HG03039 (cell line): ENCODE results near the gene KRTAP4-5.
"Not testable (repeated sequence)": the region's sequence is repeated elsewhere in the genome, so short reads cannot be mapped to it uniquely, and the experiment has no call there.

Experiments
- ATAC-seq: cut with Tn5 transposase; IDR thresholded peaks from one replicate; pipeline ENCODE4 v1.9.1; 2021; ENCODE audit warnings: mild to moderate bottlenecking, moderate library complexity; ENCODE audit not compliant: unreplicated experiment

KRTAP4-5 gene

DNA sequence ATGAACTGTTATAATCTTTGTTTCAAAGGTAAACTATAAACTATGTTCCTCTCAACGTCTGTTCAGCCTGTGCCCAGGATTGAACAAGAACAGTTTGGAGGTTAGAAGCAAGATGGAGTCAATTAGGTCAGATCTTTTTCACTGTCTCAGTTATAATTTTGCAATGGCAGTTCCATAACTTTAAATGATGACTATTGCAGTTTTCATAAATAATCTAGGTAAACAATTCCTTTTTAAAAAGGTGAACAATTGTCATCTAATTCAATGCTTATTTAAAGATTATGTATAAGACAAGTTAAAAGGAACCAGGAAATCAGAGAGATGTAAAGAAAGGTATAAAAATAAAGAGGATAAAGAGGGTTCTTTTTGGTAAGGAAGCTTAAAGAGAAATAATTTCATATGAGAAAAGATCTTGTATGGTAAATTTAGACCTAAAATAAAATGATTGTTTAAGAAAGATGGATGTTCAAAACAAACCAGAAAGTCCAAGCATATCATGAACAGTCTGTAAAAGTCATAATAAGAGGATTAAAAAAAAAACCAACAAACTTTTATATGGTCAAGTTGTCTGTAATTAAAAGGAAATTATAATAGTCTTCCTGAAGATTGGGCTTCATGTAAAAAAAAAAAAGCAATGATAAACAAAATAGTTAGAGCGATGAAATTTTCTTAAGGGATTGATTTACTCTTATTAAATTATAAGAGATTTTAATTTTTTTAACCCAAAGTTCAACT is 38.3 kb downstream of the KRTAP4-5 start:
- no peak for ATAC-seq

- ATAC-seq: not testable (repeated sequence)
These were observed 40.8 kb downstream of the KRTAP4-5 start for GRCh38 chr17:41108728-41109386.

GRCh38 chr17:41107941-41108450 is 41.6 kb downstream of the KRTAP4-5 start:
- no peak for ATAC-seq

GRCh38 chr17:41105347-41105746 is 44.3 kb downstream of the KRTAP4-5 start, which contains the start of gene KRTAP4-9:
Gene KRTAP4-9 (plus strand): TSS chr17:41105389. CDS start chr17:41105389, 0 bp downstream.
- ATAC-seq: not testable (repeated sequence)

DNA sequence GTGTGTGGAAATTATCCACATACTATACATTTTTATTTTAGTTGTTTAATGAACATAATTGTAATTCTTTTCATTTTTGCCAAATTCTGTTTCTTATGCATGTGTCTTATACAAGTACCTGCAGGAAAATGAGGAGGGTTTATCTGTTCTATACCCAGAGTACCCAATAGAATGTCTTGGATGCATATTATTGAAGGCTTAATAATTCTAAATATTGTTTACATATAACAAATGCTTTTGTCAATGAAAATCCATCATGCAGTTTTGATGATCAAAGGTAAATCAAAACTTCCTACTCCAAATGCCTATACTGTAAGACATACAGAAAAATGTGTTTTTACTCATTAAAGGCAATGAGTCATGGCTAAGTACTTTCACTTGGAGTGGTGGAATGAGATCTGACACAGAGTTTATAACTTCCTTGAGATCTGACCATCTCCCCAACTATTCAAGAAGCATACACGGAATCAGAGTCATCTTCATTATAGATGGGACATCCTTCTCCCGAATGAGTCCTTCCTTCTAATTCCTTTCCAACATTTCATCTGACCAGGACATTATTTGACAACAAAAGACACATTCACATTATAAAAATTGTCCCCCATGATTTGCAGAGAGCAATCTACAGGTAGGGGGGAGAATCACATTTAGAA is 45.1 kb downstream of the KRTAP4-5 start:
- ATAC-seq: not testable (repeated sequence)

GRCh38 chr17:41103896-41104295 is 45.7 kb downstream of the KRTAP4-5 start:
- no peak for ATAC-seq

- no peak for ATAC-seq
These were observed 47.9 kb downstream of the KRTAP4-5 start, which contains the start of gene KRTAP4-16 for GRCh38 chr17:41101586-41102259. Gene KRTAP4-16 (minus strand): TSS chr17:41102209. CDS start chr17:41102209, 0 bp downstream.

DNA sequence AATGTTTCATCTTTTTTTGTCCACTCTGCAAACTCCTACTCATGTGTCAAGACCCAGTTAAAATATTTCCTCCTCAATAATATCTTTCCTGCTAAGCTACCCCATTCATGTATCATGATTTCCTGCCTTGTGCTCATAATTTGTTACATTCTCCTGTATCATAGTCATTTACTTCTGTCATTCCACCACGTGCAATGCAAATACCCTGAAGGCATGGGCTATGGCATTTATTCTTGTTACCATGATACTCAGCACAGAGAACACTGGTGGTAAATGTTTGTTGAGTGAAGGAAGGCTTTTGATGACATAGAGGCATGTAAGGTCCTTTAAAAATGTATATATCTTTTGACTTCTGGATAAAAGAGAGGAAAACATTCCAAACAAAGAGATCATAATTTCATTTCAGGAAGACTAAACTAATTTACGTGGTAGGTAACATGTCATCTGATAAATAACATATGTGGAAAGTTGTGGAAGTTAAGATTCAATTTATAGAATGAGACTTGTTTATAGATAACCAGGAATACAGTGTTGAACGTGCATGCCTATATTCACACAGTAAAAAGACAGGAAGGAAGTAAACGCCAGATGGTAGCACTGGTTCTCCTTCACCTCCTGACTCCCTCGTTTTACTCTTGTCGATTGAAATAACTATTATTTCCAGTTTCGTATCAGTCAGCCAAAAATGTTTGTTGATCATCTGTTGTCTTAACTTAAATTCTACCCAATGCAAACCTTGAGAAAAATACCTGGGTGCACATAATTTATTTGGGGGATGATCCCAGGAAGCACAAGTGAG is 49.7 kb downstream of the KRTAP4-5 start:
- not testable (repeated sequence) for ATAC-seq
